Measurements from ENCODE around the gene CRYBA2. TPM values are rescaled to one million over a fixed set of nuclear protein-coding genes. Genes with fewer than 3 reads are reported as not detected.
A peak's percentile ranks its signal among the peaks of the same experiment; 100 is the strongest.

Gene CRYBA2
- not detected for total RNA-seq
- long read RNA-seq = 0 reads

GRCh38 chr2:218993345-218994315, at the start of gene CRYBA2:
Gene CRYBA2, minus strand, starts transcription at chr2:218993422. Its CDS starts 246 bp downstream, at chr2:218993176.
- DNase-seq (ENCODE audit: low spot score) = no peak
- intact Hi-C loops (cut with DNase I) = no loop called here

GRCh38 chr2:219042750-219043149, 49.5 kb upstream of the CRYBA2 start:
- peak; percentile 68 for DNase-seq (ENCODE audit: low spot score)
- intact Hi-C loops (cut with DNase I) = no loop called here

GRCh38 chr2:219042157-219042556, 48.9 kb upstream of the CRYBA2 start:
- intact Hi-C loops (cut with DNase I) = no loop called here
- no peak for DNase-seq (ENCODE audit: low spot score)

GRCh38 chr2:219041252-219041651, 48.0 kb upstream of the CRYBA2 start, which contains the start of gene CFAP65:
Gene CFAP65, minus strand, starts transcription at chr2:219041516. Its CDS starts 2,468 bp downstream, at chr2:219039048.
- DNase-seq (ENCODE audit: low spot score) = peak; percentile 75

GRCh38 chr2:219038600-219038999, 45.4 kb upstream of the CRYBA2 start:
- no peak for DNase-seq (ENCODE audit: low spot score)
- intact Hi-C loops (cut with DNase I) = no loop called here

More at GRCh38 chr2:219041252-219041651, 48.0 kb upstream of the CRYBA2 start, which contains the start of gene CFAP65:
- intact Hi-C loops (cut with DNase I) = no loop called here

GRCh38 chr2:219037783-219038499, 44.7 kb upstream of the CRYBA2 start:
- DNase-seq (ENCODE audit: low spot score) = no peak
- intact Hi-C loops (cut with DNase I) = no loop called here

GRCh38 chr2:219035942-219036341, 42.7 kb upstream of the CRYBA2 start:
- DNase-seq (ENCODE audit: low spot score) = no peak
- intact Hi-C loops (cut with DNase I) = no loop called here

GRCh38 chr2:219034823-219035222, 41.6 kb upstream of the CRYBA2 start:
- DNase-seq (ENCODE audit: low spot score) = no peak
- intact Hi-C loops (cut with DNase I) = no loop called here

GRCh38 chr2:219032051-219032745, 39.0 kb upstream of the CRYBA2 start:
- DNase-seq (ENCODE audit: low spot score) = no peak
- intact Hi-C loops (cut with DNase I) = no loop called here

GRCh38 chr2:219031005-219031738, 38.0 kb upstream of the CRYBA2 start:
- DNase-seq (ENCODE audit: low spot score) = no peak
- intact Hi-C loops (cut with DNase I) = no loop called here

- DNase-seq (ENCODE audit: low spot score) = no peak
- intact Hi-C loops (cut with DNase I) = no loop called here
Measured at GRCh38 chr2:219030177-219030940, 37.1 kb upstream of the CRYBA2 start.

- intact Hi-C loops (cut with DNase I) = loop anchor here (1.0 kb wide), 1 partner anchor 126 kb away; no protein-coding TSS in a partner anchor
- DNase-seq (ENCODE audit: low spot score) = peak; percentile 90
Measured at GRCh38 chr2:219029829-219030165, 36.6 kb upstream of the CRYBA2 start.

GRCh38 chr2:219028996-219029828, 36.0 kb upstream of the CRYBA2 start:
- intact Hi-C loops (cut with DNase I) = loop anchor here (1.0 kb wide), 1 partner anchor 126 kb away; no protein-coding TSS in a partner anchor
- no peak for DNase-seq (ENCODE audit: low spot score)

GRCh38 chr2:219028141-219028540, 34.9 kb upstream of the CRYBA2 start:
- intact Hi-C loops (cut with DNase I) = no loop called here
- DNase-seq (ENCODE audit: low spot score) = no peak

GRCh38 chr2:219027511-219028055, 34.4 kb upstream of the CRYBA2 start:
- intact Hi-C loops (cut with DNase I) = no loop called here
- DNase-seq (ENCODE audit: low spot score) = no peak

GRCh38 chr2:219026946-219027345, 33.7 kb upstream of the CRYBA2 start:
- intact Hi-C loops (cut with DNase I) = no loop called here
- no peak for DNase-seq (ENCODE audit: low spot score)

All from cardiac septum (tissue), 1 donor.